H1 (cell line): ENCODE measurements around the gene MSI2. TPM values are rescaled to one million over a fixed set of nuclear protein-coding genes. Genes with fewer than 3 reads are reported as not detected.

Experiments used
- CBX8 ChIP-seq: fragments of 300-800, 300-1000 bp; sonication (generic); IDR thresholded peaks from 2 replicates; pipeline ENCODE4 v1.7.1; 2016; ENCODE audit warnings: low read depth, low read length, borderline replicate concordance
- EGR1 ChIP-seq: IDR thresholded peaks from 2 replicates; pipeline ENCODE4 v1.6.1; 2011; ENCODE audit warnings: low read depth, low read length, borderline replicate concordance
- JUND ChIP-seq: IDR thresholded peaks from 2 replicates; pipeline ENCODE4 v1.6.1; 2011; ENCODE audit warnings: mild to moderate bottlenecking, improper control_type of control experiment, low read length
- KDM1A ChIP-seq: fragments of 200-600, 300-600 bp; sonication (generic); IDR thresholded peaks from 2 replicates; pipeline ENCODE4 v1.7.1; 2016; ENCODE audit warnings: mild to moderate bottlenecking, low read length, borderline replicate concordance
- YY1 ChIP-seq: IDR thresholded peaks from 2 replicates; pipeline ENCODE4 v1.6.1; 2011; ENCODE audit warnings: low read depth, mild to moderate bottlenecking, low read length
- ZNF274 ChIP-seq: IDR thresholded peaks from 2 replicates; pipeline ENCODE4 v1.7.0; 2012; ENCODE audit warnings: low read length, borderline replicate concordance; ENCODE audit errors: extremely low read depth
- polyA plus RNA-seq, 7 experiments: library from polyadenylated mRNA; depleted of rRNA in 3 of 7; stranded (reverse) in 5 of 7; unstranded in 2 of 7; fragments of >200 nt in 5 of 7; fragments of 200-250 nt in 2 of 7; gene quantifications; 1 replicate in 5 of 7; 2 replicates in 1 of 7; 4 replicates in 1 of 7; pipeline versions ENCODE4 v1.2.1 to v1.2.3, GENCODE V29; 2011 to 2013; ENCODE audit warnings: missing spikeins in 2 of 7, mixed read lengths in 2 of 7
- total RNA-seq: library from RNA; stranded (reverse); fragmentation: NEBNext Ultra II Directional; extraction: Animal tissue kit (Norgen Biotek cat#: 25700); gene quantifications from 2 replicates; pipeline ENCODE4 v1.2.1, GENCODE V29; 2021

The MSI2 gene
- total and polyA plus RNA-seq, 2 of the 8 experiments (the other 6 are each of a cell fraction or from before 2014, with no cell fraction given): 36.7 to 80.6 TPM

DNA sequence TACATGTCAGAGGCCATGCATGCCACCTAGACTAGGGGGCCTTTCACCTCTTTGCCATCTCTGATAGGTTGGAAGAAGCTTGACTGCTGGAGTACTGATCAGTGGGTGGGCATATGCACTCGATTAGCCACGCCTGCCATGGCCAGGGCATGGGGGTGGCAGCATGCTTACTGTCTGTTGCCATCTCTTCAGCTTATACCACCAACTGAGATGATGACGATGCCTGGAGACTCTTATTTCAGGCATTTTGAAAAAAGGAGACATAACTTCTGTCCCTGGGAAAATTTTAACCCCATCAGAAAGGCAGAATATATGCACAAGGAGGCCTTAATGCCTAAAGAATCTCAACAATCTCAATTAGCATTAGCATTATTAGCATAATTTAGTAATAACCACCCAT, 60.8 kb downstream of the MSI2 start (continued):
- TF ChIP-seq JUND: no peak
- no peak for TF ChIP-seq EGR1
- TF ChIP-seq YY1: no peak
- TF ChIP-seq ZNF274: no peak
- TF ChIP-seq CBX8: no peak
- no peak for TF ChIP-seq KDM1A
